GM21360 (cell line): ENCODE measurements around the gene LILRB1.
"Not testable (repeated sequence)": the region's sequence is repeated elsewhere in the genome, so short reads cannot be mapped to it uniquely, and the experiment has no call there.

Source experiments
- ATAC-seq: cut with Tn5 transposase; IDR thresholded peaks from one replicate; pipeline ENCODE4 v1.9.1; 2021; ENCODE audit warnings: mild to moderate bottlenecking, moderate library complexity; ENCODE audit not compliant: unreplicated experiment

LILRB1 gene

DNA sequence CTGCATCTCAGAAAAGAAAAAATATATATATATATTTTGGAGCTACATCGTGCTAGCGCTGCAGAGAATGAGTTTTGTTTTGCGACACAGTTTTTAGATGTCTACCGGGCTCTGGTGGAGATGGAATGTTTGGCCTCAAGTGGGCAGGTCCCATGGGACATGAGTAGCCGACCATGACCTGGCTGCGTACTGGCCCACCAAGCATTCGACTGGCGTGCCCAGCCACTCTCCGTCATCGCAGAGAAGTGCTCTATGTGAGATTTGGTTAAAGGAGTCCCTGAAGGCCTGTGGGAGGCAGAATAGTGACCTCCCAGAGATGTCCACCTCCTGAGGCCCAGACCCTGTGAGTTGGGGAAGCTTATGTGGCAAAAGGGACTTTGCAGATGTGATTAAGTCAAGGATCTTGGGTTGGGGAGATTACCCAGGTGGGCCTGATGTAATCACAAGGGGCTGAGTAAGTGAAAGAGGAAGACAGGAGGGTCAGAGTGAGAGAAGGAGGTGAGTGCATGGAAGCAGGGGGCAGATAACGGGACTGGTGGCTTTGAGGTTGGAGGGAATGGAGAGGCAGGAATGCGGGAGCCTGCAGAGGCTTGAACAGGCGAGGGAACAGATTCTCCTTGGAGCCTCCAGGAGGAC lies 31.7 kb downstream of the LILRB1 start:
- ATAC-seq, result no peak

DNA sequence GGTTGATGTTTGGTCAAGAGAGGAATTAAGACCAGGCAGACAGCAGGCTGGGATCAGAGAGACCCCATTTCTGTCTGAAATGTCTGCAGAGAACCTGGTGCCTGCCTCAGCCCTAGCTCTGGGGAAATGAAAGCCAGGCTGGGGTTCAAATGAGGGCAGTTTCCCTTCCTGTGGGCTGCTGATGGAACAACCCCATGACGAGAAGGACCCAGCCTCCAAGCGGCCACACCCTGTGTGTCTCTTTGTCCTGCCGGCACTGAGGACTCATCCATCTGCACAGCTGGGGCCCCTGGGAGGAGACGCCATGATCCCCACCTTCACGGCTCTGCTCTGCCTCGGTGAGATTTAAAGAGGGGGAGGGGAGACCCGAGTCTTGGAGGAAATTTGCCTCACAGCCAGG lies 32.4 kb downstream of the LILRB1 start, which contains the start of gene LILRB4:
Gene LILRB4 (plus strand): TSS at position 256 of the 400 bp plus-strand sequence. CDS start 49 bp downstream, at position 305.
- no peak for ATAC-seq

DNA sequence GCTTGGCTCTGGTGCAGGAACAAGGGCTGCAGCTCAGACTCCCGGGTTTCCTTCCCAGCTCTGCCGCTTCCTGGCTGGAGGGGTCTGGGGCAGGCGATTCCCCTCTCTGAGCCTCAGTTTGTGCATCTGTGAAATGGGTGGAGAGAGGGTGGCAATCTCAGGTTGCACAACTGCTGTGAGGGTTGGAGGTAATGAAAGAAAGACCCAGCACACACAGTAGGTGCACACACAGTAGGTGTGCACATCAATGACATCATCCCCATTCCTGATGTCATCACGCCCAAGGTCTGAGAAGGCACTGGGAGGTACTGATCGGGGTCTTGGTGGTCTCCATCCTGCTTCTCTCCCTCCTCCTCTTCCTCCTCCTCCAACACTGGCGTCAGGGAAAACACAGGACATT lies 35.2 kb downstream of the LILRB1 start:
- ATAC-seq, result no peak

DNA sequence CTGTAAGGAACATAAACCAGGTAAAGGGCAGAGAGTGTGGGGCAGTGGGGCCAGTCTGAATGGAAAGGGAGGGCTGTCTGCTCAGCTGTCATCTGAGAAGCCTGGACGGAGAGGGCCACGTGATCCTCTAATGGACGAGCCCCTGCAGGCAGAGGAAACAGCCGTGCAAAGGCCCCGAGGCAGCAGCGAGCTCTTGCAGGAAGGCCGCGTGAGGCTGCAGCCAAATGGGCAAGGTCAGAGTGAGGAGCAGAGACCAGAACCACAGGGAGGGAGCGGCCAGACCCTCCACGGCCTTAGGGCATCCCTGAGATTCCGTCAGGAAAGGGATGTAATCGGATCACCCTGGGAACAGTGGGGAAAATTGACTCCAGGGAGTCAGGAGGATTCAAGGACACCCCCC lies 36.9 kb downstream of the LILRB1 start:
- ATAC-seq, result no peak

DNA sequence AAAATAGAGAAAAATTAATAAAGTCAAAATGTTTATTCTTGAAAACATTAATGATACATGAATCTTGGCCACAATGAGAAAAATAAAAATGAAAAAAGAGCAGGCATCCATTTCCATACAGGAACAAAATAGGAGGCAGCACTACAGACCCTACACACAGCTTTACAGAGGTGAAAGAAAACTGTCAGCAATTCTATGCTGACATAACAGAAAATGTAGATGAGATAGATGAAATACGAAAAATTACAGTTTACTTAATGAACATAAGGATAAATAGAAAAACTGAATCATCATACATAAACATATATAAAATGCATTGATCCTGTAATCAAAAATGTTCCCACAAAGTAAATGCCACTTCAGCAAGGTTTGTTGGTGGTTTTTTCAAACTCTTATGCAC lies 38.1 kb downstream of the LILRB1 start:
- ATAC-seq, result no peak

DNA sequence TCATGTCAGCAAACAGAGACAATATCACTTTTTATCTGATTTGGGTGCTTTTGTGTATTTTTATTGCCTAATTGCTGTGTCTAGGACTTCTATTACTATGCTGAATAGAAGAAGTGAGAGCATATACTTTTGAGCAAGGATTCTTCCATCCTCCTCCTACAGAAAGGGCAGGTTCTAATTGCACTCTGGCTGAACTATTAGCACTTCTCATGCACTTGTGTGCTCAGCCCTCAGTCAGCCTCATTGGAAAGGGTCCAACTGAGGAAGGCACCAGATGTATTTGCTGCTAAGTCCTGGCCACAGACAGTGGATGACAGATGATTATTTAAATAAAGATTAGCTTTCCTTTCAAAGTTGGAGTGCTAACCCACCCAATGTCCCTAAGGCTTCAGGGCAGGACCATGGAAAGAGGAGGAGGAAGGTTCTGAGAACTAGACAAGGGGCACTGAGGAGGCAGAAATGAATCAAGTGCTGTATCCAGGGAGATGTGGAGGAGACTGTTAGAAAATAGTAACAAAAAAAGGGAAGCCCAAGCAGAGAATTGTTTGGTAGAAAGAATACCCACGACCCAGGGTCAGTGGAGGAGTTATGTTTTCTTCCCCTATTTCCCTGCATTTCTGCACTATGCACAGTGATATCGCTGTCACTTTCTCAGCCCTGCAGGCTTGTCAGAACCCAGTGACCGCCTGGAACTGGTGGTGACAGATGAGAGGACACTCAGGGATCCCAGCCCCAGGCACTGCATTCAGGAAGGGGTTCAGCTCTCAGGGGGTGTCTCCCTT lies 40.5 kb downstream of the LILRB1 start:
- ATAC-seq, result no peak

DNA sequence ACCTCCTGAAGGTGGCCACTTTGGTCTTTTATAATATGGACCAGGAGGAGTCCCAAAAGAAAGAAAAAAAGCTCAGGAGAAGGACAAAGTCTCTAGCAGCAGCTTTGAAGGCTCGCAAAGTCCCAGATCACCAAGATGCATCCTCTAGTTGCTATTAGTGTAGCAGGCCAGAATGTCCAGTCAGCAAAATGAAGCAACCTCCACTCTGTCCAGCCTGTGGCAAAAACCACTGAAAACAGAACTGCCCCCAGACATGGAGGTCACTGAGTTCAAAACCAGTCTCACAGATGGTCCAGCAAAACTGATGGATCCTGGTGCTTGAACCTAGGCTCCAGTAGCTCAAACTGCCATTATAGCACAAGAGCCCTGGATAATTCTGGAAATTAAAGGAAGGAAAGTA lies 42.9 kb downstream of the LILRB1 start:
- ATAC-seq, result no peak

DNA sequence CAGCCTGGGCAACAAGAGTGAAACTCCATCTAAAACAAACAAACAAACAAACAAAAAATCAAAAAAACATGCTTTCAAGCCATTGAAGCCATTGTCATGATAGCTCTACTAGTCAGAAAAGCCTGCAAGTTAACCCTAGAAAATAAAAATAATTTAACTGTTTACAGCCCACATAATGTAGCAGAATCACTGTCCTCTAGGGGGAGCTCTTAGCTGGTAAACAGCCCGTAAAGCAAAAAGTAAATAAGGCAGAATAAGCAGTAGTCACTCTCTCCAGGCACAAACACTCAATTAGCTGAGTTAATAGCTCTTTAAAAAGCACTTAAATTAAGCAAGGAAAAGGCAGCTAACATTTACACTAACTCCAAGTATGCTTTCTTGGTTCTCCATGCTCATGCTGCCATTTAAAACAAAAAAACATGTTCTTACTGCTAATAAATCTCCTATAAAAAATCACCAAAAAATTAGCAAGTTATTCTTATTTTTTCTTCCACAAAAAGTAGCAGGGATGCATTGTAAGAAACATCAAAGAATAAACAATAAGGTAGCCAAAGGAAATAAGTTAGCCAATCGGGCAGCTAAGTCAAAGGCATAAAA lies 43.8 kb downstream of the LILRB1 start:
- ATAC-seq, result no peak

DNA sequence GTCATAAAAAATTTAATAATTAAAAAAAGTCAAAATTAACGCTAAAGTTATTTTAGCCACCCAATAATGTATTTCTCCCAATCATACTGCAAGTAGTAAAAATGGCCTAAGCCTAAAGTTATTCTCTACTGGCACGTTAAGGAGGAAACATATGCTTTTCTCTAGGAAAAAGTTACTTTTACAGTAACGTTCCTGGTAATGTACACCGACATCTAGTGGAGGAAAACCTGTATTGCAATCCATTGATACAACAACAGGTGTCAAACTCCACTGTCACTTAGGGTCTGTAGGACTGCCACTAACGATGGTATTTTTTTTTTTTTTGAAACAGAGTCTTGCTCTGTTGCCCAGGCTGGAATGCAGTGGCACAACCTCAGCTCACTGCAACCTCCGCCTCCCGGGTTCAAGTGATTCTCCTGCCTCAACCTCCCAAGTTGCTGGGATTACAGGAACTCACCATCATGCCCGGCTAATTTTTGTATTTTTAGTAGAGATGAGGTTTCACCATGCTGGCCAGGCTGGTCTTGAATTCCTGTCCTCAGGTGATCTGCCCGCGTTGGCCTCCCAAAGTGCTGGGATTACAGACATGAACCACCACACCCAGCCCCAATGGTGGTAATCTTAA lies 46.0 kb downstream of the LILRB1 start:
- not testable (repeated sequence) for ATAC-seq

DNA sequence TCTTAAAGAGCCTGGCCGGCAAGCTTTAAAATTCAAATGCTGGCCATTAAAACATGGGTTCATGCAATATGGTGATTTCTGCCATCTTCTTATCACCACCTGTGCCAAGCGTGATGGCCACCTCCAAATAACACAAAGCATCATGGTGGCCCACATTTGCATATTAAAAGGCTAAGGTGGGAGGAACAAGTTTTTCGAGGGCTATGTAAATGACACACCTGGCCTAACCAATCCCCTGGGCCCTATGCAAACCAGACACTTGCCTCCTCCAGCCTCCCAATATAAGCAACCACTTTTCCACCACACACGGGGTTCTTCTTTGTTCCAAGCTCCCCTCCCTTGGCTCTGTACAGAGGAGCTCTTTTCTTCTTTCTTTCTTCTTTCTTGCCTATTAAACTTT lies 46.9 kb downstream of the LILRB1 start:
- no peak for ATAC-seq

DNA sequence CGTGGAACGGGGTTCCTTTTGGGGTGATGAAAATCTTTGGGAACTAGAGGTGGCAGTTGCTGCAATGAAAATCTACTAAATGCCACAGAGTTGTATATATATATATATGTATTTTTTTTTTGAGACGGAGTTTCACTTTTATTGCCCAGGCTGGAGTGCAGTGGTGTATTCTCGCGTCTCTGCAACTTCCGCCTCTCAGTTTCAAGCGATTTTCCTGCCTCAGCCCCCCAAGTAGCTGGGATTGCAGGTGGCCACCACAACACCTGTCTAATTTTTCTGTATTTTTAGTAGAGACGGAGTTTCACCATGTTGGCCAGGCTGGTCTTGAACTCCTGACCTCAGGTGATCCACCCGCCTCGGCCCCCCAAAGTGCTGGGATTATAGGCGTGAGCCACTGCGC lies 51.3 kb downstream of the LILRB1 start:
- not testable (repeated sequence) for ATAC-seq

DNA sequence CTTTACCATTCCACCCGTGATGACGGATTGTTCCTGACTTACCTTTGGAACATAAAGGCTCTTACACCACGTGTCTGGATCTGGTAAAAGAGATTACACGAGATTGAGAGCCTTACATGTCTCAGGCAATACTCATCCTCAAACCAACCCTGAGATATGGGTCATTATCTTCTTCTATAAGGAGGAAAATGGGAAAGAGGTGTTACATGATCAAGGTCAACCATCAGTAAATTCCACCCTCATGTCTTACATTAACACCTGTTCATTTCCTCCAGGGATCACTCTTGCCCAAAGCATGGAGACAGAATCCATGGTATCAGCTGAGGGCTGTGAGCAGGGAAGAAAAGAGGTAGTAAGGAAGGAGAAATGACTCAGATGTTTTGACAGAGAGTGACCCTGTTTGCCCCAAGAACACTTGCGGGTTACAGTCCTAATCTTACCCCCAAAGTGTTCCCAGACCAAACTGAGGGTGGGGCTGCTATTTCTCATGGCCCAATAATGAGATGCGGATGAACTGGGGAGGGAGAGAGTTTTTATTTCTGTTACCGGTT lies 52.1 kb downstream of the LILRB1 start:
- no peak for ATAC-seq

DNA sequence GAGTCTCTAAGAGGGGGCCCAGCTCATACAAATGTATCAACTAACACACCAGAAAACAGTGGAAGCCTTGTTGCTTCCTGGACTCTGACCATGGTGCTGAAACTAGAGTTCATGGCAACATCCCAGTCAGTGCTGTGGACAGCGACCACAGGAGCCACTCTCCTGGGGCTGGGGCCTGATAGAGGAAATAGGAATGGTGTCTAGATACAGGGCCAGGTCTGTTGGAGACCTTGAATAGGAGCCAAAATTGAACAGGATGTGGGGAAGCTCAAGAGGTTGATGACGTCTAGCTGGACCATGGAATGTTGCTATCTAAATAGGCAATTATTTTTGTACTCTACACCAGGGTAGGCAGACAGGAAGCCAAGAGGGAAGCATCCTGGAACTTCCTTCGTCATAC lies 54.2 kb downstream of the LILRB1 start:
- ATAC-seq, result no peak
